ENCODE data around the gene NMNAT2.

DNA sequence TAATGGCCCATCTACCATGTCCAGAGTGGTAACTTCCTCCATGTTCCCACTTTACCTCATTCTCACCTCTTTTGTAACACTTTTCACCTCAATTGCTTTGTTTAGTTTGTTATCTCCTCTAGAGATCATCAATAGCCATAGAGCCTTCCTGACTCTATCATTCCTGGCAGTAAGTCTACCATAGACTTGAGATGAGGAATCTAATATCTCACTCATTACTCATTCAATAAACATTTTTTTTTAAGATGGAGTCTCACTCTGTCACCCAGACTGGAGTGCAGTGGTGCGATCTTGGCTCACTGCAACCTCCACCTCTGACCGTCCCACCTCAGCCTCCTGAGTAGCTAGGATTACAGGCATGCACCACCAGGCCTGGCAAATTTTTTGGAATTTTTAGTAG lies 7.1 kb downstream of the NMNAT2 start:
- no peak for TF ChIP-seq ZNF274 (IDR thresholded peaks at IDR 0.05; ENCODE audit: low read depth, low read length)
- no peak for TF ChIP-seq YY1 (IDR thresholded peaks at IDR 0.05; ENCODE audit: insufficient read depth, insufficient read length)
- TF ChIP-seq SUZ12 (IDR thresholded peaks at IDR 0.05; ENCODE audit: extremely low read depth, insufficient read depth, insufficient read length) = no peak

All from NT2/D1 (cell line).